Spleen (tissue), 11 donors: ENCODE results near the gene ACOD1. TPM values are rescaled to one million over a fixed set of nuclear protein-coding genes. Genes with fewer than 3 reads are reported as not detected.
A peak's percentile ranks its signal among the peaks of the same experiment; 100 is the strongest.

ENCODE experiments used
- DNase-seq: peaks from one replicate; pipeline ENCODE4 v3.0.0-alpha.2; 2020
- H3K27ac ChIP-seq, 8 donors: fragments of 200-600 bp; sonication (generic) in 7 of 8; 1 replicate in 4 of 8; 2 replicates in 4 of 8; pipeline versions ENCODE4 v1.5.0 to v1.8.0; 2016 to 2021; ENCODE audit warnings: inconsistent platforms in 4 of 8, mild to moderate bottlenecking in 4 of 8, moderate library complexity in 1 of 8
- H3K27me3 ChIP-seq, 7 donors: fragments of 200-600 bp; sonication (generic) in 6 of 7; replicated peaks in 1 of 7; 1 replicate in 4 of 7; 2 replicates in 3 of 7; pipeline versions ENCODE4 v1.5.0 to v1.8.0; 2016 to 2021; ENCODE audit warnings: inconsistent platforms in 3 of 7, mild to moderate bottlenecking in 1 of 7
- H3K36me3 ChIP-seq, 6 donors: fragments of 200-600 bp; sonication (generic) in 5 of 6; 1 replicate in 4 of 6; 2 replicates in 2 of 6; pipeline versions ENCODE4 v1.5.0 to v1.8.0; 2016 to 2021; ENCODE audit warnings: inconsistent platforms in 2 of 6
- H3K4me1 ChIP-seq, 6 donors: fragments of 200-600 bp; sonication (generic) in 5 of 6; 1 replicate in 3 of 6; 2 replicates in 3 of 6; pipeline versions ENCODE4 v1.5.0 to v1.8.0; 2016 to 2021; ENCODE audit warnings: inconsistent platforms in 3 of 6
- H3K4me3 ChIP-seq, 8 donors: fragments of 200-600 bp; sonication (generic) in 7 of 8; 1 replicate in 4 of 8; 2 replicates in 4 of 8; pipeline versions ENCODE4 v1.5.0 to v1.8.0; 2016 to 2021; ENCODE audit warnings: inconsistent platforms in 4 of 8, mild to moderate bottlenecking in 4 of 8, moderate library complexity in 2 of 8
- H3K9me3 ChIP-seq, 8 donors: fragments of 200-600 bp; sonication (generic) in 7 of 8; 1 replicate in 4 of 8; 2 replicates in 4 of 8; pipeline versions ENCODE4 v1.5.0 to v1.8.0; 2016 to 2021; ENCODE audit warnings: inconsistent platforms in 4 of 8
- CTCF ChIP-seq, 11 experiments: fragments of 200-600 bp in 7 of 11; fragments of 450-650 bp in 4 of 11; sonication (generic) in 4 of 11; IDR thresholded peaks in 8 of 11; conservative IDR thresholded peaks in 3 of 11; 1 replicate in 7 of 11; 2 replicates in 4 of 11; pipeline versions ENCODE4 v1.4.0 to v1.8.0; 2016 to 2021; ENCODE audit warnings: antibody characterized with exemption in 11 of 11, inconsistent platforms in 4 of 11, mild to moderate bottlenecking in 1 of 11
- POLR2A ChIP-seq, 3 donors: fragments of 450-650 bp; IDR thresholded peaks; one replicate each; pipeline ENCODE4 v1.5.1; 2017; ENCODE audit warnings: antibody characterized with exemption in 3 of 3, mild to moderate bottlenecking in 1 of 3
- POLR2AphosphoS5 ChIP-seq, 3 donors: sonication (generic); formaldehyde crosslinking; IDR thresholded peaks; one replicate each; pipeline ENCODE4 v1.5.1; 2017; ENCODE audit warnings: antibody characterized with exemption in 3 of 3
- WGBS, 5 donors: extraction: QIAGEN DNeasy Blood & Tissue Kit in 3 of 5; methylation state at CpG; one replicate each; pipeline versions ENCODE4 v1.1.5 to v1.1.7; 2013 to 2018; 5-methylcytosine and 5-hydroxymethylcytosine counted together
- intact Hi-C: fragments of 100-400 bp; cut with DNase I; formaldehyde crosslinking; loops from one replicate; pipeline ENCODE4 v1.15.0; 2023; ENCODE audit warnings: low total_unique reads
- polyA plus RNA-seq, 3 donors: library from polyadenylated mRNA; stranded (reverse); fragments of 200-250 nt; gene quantifications; one replicate each; pipeline ENCODE4 v1.2.1, GENCODE V29; 2013
- total RNA-seq, 7 donors: library from RNA; depleted of rRNA in 3 of 7; stranded (reverse); fragments of >200 nt in 3 of 7; fragmentation: NEBNext Ultra II Directional in 4 of 7; extraction: Animal tissue kit (Norgen Biotek cat#: 25700) in 4 of 7; gene quantifications; one replicate each; pipeline versions ENCODE4 v1.1.0 to v1.2.1, GENCODE V29; 2016 to 2021
- donor health status: healthy with polysubstance abuse.
- donor health status: DM: no; HTN: no; CAD: no; lungs with moderate emphysema.
- donor health status: DM: no; HTN: no; CAD: no.
- donor health status: Bipolar disorder and iron deficiency.
- donor health status: healthy.
- donor health status: DM: no; HTN: no; CAD: no.
- donor health status: DM: yes; HTN: yes; CAD: no.

The ACOD1 gene
- total and polyA plus RNA-seq, 10 donors, result 0.10 to 0.33 (median 0.15) TPM; not detected in 6

GRCh38 chr13:76939215-76939614 is 9.1 kb upstream of the ACOD1 start:
- intact Hi-C loops, result no loop called here

GRCh38 chr13:76942363-76942762 is 5.9 kb upstream of the ACOD1 start:
- Histone ChIP-seq H3K27me3 (no peaks in the 10 kb centered on the region), H3K4me3 (no peak overlapping the region), H3K4me1 (peaks cover 0 to 4% (median 0%) of the 10 kb centered on the region in 6 donors), H3K27ac (no peak overlapping the region), H3K36me3 (no peaks in the 10 kb centered on the region), H3K9me3 (peaks cover 0 to 7% (median 1%) of the 10 kb centered on the region in 8 donors)
- 73 to 79% (median 73%) methylated on average over 4 of the region's 4 CpGs for WGBS, 5 donors
- TF ChIP-seq POLR2AphosphoS5 (IDR thresholded peaks at IDR 0.05) (no peak), POLR2A (IDR thresholded peaks at IDR 0.05) (no peak), CTCF (IDR thresholded peaks at IDR 0.05 in 8 of 11, conservative IDR thresholded peaks at IDR 0.05 in 3 of 11) (no peak)
- intact Hi-C loops, result no loop called here
- DNase-seq, result no peak

More at GRCh38 chr13:76939215-76939614, 9.1 kb upstream of the ACOD1 start:
- TF ChIP-seq POLR2AphosphoS5 (IDR thresholded peaks at IDR 0.05) (no peak), POLR2A (IDR thresholded peaks at IDR 0.05) (no peak), CTCF (IDR thresholded peaks at IDR 0.05 in 8 of 11, conservative IDR thresholded peaks at IDR 0.05 in 3 of 11) (no peak)
- no peak for DNase-seq
- 80 to 91% (median 83%) methylated on average over 3 of the region's 3 CpGs for WGBS, 5 donors
- Histone ChIP-seq H3K9me3 (no peaks in the 10 kb centered on the region), H3K27me3 (no peaks in the 10 kb centered on the region), H3K36me3 (no peaks in the 10 kb centered on the region), H3K4me1 (no peaks in the 10 kb centered on the region), H3K4me3 (no peak overlapping the region), H3K27ac (no peak overlapping the region)

- no peak for DNase-seq
- TF ChIP-seq CTCF (IDR thresholded peaks at IDR 0.05 in 8 of 11, conservative IDR thresholded peaks at IDR 0.05 in 3 of 11) (no peak), POLR2AphosphoS5 (IDR thresholded peaks at IDR 0.05) (no peak), POLR2A (IDR thresholded peaks at IDR 0.05) (no peak)
- Histone ChIP-seq H3K27me3 (no peaks in the 10 kb centered on the region), H3K4me3 (no peak overlapping the region), H3K36me3 (no peaks in the 10 kb centered on the region), H3K9me3 (peaks cover 0 to 7% (median 1%) of the 10 kb centered on the region in 8 donors), H3K27ac (no peak overlapping the region), H3K4me1 (peaks cover 0 to 4% (median 0%) of the 10 kb centered on the region in 6 donors)
- WGBS, 5 donors, result 77 to 89% (median 86%) methylated on average over 2 of the region's 2 CpGs
- intact Hi-C loops, result no loop called here
Measured at GRCh38 chr13:76943646-76944045, 4.7 kb upstream of the ACOD1 start.

- intact Hi-C loops, result no loop called here
- Histone ChIP-seq H3K4me3 (no peak overlapping the region), H3K36me3 (no peaks in the 10 kb centered on the region), H3K27me3 (no peaks in the 10 kb centered on the region), H3K4me1 (peaks cover 0 to 4% (median 0%) of the 10 kb centered on the region in 6 donors), H3K27ac (peak overlapping the region in 1 of 8 donors; percentile 45), H3K9me3 (peaks cover 0 to 7% (median 1%) of the 10 kb centered on the region in 8 donors)
- 53 to 80% (median 58%) methylated on average over 4 of the region's 4 CpGs for WGBS, 5 donors
- TF ChIP-seq POLR2A (IDR thresholded peaks at IDR 0.05) (no peak), CTCF (IDR thresholded peaks at IDR 0.05 in 8 of 11, conservative IDR thresholded peaks at IDR 0.05 in 3 of 11) (no peak)
- DNase-seq, result no peak
Measured at GRCh38 chr13:76944456-76944855, 3.9 kb upstream of the ACOD1 start.
